ENCODE results near the gene ABCC8.
"Not testable (repeated sequence)": the region's sequence is repeated elsewhere in the genome, so short reads cannot be mapped to it uniquely, and the experiment has no call there.

ABCC8 gene

GRCh38 chr11:17428261-17428660, 48.4 kb downstream of the ABCC8 start:
- DNase-seq (ENCODE audit: low spot score): no peak

- not testable (repeated sequence) for DNase-seq (ENCODE audit: low spot score)
Measured at GRCh38 chr11:17426233-17426632, 50.4 kb downstream of the ABCC8 start.

- DNase-seq (ENCODE audit: low spot score): no peak
Measured at GRCh38 chr11:17423533-17424310, 52.9 kb downstream of the ABCC8 start.

- DNase-seq (ENCODE audit: low spot score): no peak
Measured at GRCh38 chr11:17421781-17422180, 54.9 kb downstream of the ABCC8 start.

- no peak for DNase-seq (ENCODE audit: low spot score)
Measured at GRCh38 chr11:17418444-17419081, 58.1 kb downstream of the ABCC8 start.

GRCh38 chr11:17416492-17416891, 60.2 kb downstream of the ABCC8 start:
- no peak for DNase-seq (ENCODE audit: low spot score)

- no peak for DNase-seq (ENCODE audit: low spot score)
Measured at GRCh38 chr11:17415523-17416104, 61.0 kb downstream of the ABCC8 start.

GRCh38 chr11:17414992-17415391, 61.7 kb downstream of the ABCC8 start:
- no peak for DNase-seq (ENCODE audit: low spot score)

GRCh38 chr11:17414317-17414737, 62.3 kb downstream of the ABCC8 start:
- DNase-seq (ENCODE audit: low spot score): no peak

GRCh38 chr11:17413414-17414316, 63.0 kb downstream of the ABCC8 start:
- DNase-seq (ENCODE audit: low spot score): no peak

- no peak for DNase-seq (ENCODE audit: low spot score)
Measured at GRCh38 chr11:17412488-17413180, 64.0 kb downstream of the ABCC8 start.

GRCh38 chr11:17411418-17411817, 65.2 kb downstream of the ABCC8 start:
- no peak for DNase-seq (ENCODE audit: low spot score)

- DNase-seq (ENCODE audit: low spot score): no peak
Measured at GRCh38 chr11:17410606-17411379, 65.9 kb downstream of the ABCC8 start.

GRCh38 chr11:17408641-17409040, 68.0 kb downstream of the ABCC8 start:
- DNase-seq (ENCODE audit: low spot score): no peak

GRCh38 chr11:17408026-17408425, 68.6 kb downstream of the ABCC8 start:
- no peak for DNase-seq (ENCODE audit: low spot score)

- no peak for DNase-seq (ENCODE audit: low spot score)
Measured at GRCh38 chr11:17407575-17407974, 69.1 kb downstream of the ABCC8 start.

- no peak for DNase-seq (ENCODE audit: low spot score)
Measured at GRCh38 chr11:17406818-17407149, 69.9 kb downstream of the ABCC8 start.

GRCh38 chr11:17406082-17406817, 70.4 kb downstream of the ABCC8 start:
- no peak for DNase-seq (ENCODE audit: low spot score)

- DNase-seq (ENCODE audit: low spot score): peak; percentile 37
Measured at GRCh38 chr11:17405232-17406005, 71.2 kb downstream of the ABCC8 start.
